HCT116 (cell line): ENCODE data around the gene ZNF785. TPM values are rescaled to one million over a fixed set of nuclear protein-coding genes. Genes with fewer than 3 reads are reported as not detected.

ENCODE experiments used
- ATAC-seq: fragments of 200-7000 bp; cut with Tn5 transposase; 2 replicates; pipeline ENCODE4 v1.9.1; 2020; ENCODE audit warnings: mild to moderate bottlenecking, moderate library complexity
- BruUV-seq: library from RNA; stranded (reverse); fragments of 400-500 nt; replicated peaks from 2 replicates; lab custom pipeline; 2021; lab: Mats Ljungman, UMichigan
- CTCF ChIA-PET: fragments of 300-600 bp; sonication (Branson Sonifier 250); formaldehyde crosslinking; loops from one replicate; lab custom pipeline; 2021; ENCODE audit warnings: antibody characterized with exemption; lab: Charles Lee
- POLR2A ChIA-PET: fragments of 300-600, 350-600 bp; sonication (Branson Sonifier 250); formaldehyde crosslinking; loops from one replicate; lab custom pipeline; 2021; ENCODE audit warnings: antibody characterized with exemption; lab: Charles Lee
- RAD21 ChIA-PET, 2 experiments: fragments of 300-600 bp; sonication (Branson Sonifier 250); formaldehyde crosslinking; loops; one replicate each; lab custom pipeline; 2023; ENCODE audit warnings: low total read pairs in 2 of 2; ENCODE audit not compliant: uncharacterized antibody in 2 of 2, unreplicated experiment in 2 of 2, low non-redundant PET in 1 of 2; lab: Charles Lee
- DNase-seq: peaks from one replicate; pipeline ENCODE4 v3.0.0-alpha.2; 2010; ENCODE audit warnings: low read depth, low spot score
- H2AFZ ChIP-seq: fragments of 200-600 bp; shearing (Covaris generic), sonication (generic); 2 replicates; pipeline ENCODE4 v1.6.1; 2017; ENCODE audit warnings: low read depth, mixed run types, mixed read lengths, antibody characterized with exemption, low read length; ENCODE audit not compliant: poor library complexity, severe bottlenecking
- H3K27ac ChIP-seq: 2 replicates; pipeline ENCODE4 v1.5.1; 2012; ENCODE audit warnings: low read depth, low read length
- H3K27me3 ChIP-seq: fragments of 200-600 bp; sonication (generic); 2 replicates; pipeline ENCODE4 v1.6.1; 2016; ENCODE audit warnings: mixed run types, low read length, mixed read lengths; ENCODE audit not compliant: insufficient read depth
- H3K36me3 ChIP-seq, 2 experiments: fragments of 200-500 bp in 1 of 2; fragments of 200-600 bp in 1 of 2; sonication (Bioruptor generic) in 1 of 2; sonication (generic) in 1 of 2; 2 replicates each; pipeline versions ENCODE4 v1.5.1 to v1.6.1; 2014 to 2016; ENCODE audit warnings: low read length in 2 of 2, inconsistent platforms in 1 of 2, mixed read lengths in 1 of 2, mixed run types in 1 of 2; ENCODE audit not compliant: insufficient read depth in 2 of 2, control insufficient read depth in 1 of 2
- H3K4me1 ChIP-seq, 2 experiments: fragments of 200-600 bp in 1 of 2; sonication (generic) in 1 of 2; 2 replicates each; pipeline versions ENCODE4 v1.5.1 to v1.6.1; 2012 to 2017; ENCODE audit warnings: low read length in 2 of 2, inconsistent platforms in 1 of 2, mild to moderate bottlenecking in 1 of 2, mixed read lengths in 1 of 2, mixed run types in 1 of 2, moderate library complexity in 1 of 2; ENCODE audit not compliant: insufficient read depth in 2 of 2, control insufficient read depth in 1 of 2
- H3K4me2 ChIP-seq: fragments of 200-600 bp; sonication (generic); 2 replicates; pipeline ENCODE4 v1.6.1; 2017; ENCODE audit warnings: mixed run types, low read length, mixed read lengths
- H3K4me3 ChIP-seq, 2 experiments: fragments of 200-600 bp in 1 of 2; sonication (generic) in 1 of 2; replicated peaks in 1 of 2; 2 replicates each; pipeline ENCODE4 v1.5.1; 2011 to 2016; ENCODE audit warnings: low read length in 2 of 2, control low read depth in 1 of 2, low read depth in 1 of 2, mild to moderate bottlenecking in 1 of 2, mixed read lengths in 1 of 2, mixed run types in 1 of 2
- H3K79me2 ChIP-seq: fragments of 200-600 bp; sonication (generic); 2 replicates; pipeline ENCODE4 v1.6.1; 2017; ENCODE audit warnings: mild to moderate bottlenecking, mixed run types, low read length, moderate library complexity, mixed read lengths; ENCODE audit not compliant: insufficient read depth
- H3K9ac ChIP-seq: fragments of 200-600 bp; sonication (generic); 2 replicates; pipeline ENCODE4 v1.6.1; 2016; ENCODE audit warnings: low read length, mixed read lengths
- H3K9me2 ChIP-seq: fragments of 200-600 bp; sonication (generic), shearing (Covaris generic); 2 replicates; pipeline ENCODE4 v1.6.1; 2017; ENCODE audit warnings: mixed run types, mild to moderate bottlenecking, moderate library complexity; ENCODE audit not compliant: insufficient read depth
- H3K9me3 ChIP-seq, 2 experiments: fragments of 200-500 bp in 1 of 2; fragments of 200-600 bp in 1 of 2; sonication (Bioruptor generic) in 1 of 2; sonication (generic) in 1 of 2; 2 replicates each; pipeline ENCODE4 v1.6.1; 2014 to 2017; ENCODE audit warnings: low read length in 2 of 2, mixed read lengths in 2 of 2, inconsistent platforms in 1 of 2, low read depth in 1 of 2, mild to moderate bottlenecking in 1 of 2, mixed run types in 1 of 2, moderate library complexity in 1 of 2; ENCODE audit not compliant: control insufficient read depth in 1 of 2, insufficient read depth in 1 of 2
- H4K20me1 ChIP-seq: fragments of 200-600 bp; sonication (generic), shearing (Covaris generic); 2 replicates; pipeline ENCODE4 v1.6.1; 2017; ENCODE audit warnings: mixed run types, mild to moderate bottlenecking, moderate library complexity; ENCODE audit not compliant: insufficient read depth
- CBX3 ChIP-seq: IDR thresholded peaks from 2 replicates; pipeline ENCODE4 v1.6.1; 2012; ENCODE audit warnings: low read depth
- CEBPB ChIP-seq: IDR thresholded peaks from 2 replicates; pipeline ENCODE4 v1.6.1; 2012; ENCODE audit warnings: low read depth
- EGR1 ChIP-seq: IDR thresholded peaks from 2 replicates; pipeline ENCODE4 v1.6.1; 2012; ENCODE audit warnings: low read depth
- ELF1 ChIP-seq: IDR thresholded peaks from 2 replicates; pipeline ENCODE4 v1.6.1; 2012; ENCODE audit warnings: low read depth, borderline replicate concordance
- JUND ChIP-seq: IDR thresholded peaks from 2 replicates; pipeline ENCODE4 v1.6.1; 2012
- MAX ChIP-seq: IDR thresholded peaks from 2 replicates; pipeline ENCODE4 v1.6.1; 2012
- POLR2A ChIP-seq: IDR thresholded peaks from 2 replicates; pipeline ENCODE4 v1.7.0; 2011; ENCODE audit warnings: borderline replicate concordance; ENCODE audit not compliant: insufficient read depth, insufficient read length; ENCODE audit errors: extremely low read depth
- RAD21 ChIP-seq: IDR thresholded peaks from 2 replicates; pipeline ENCODE4 v1.6.1; 2012; ENCODE audit warnings: low read depth, mild to moderate bottlenecking
- SIN3A ChIP-seq: IDR thresholded peaks from 2 replicates; pipeline ENCODE4 v1.6.1; 2012; ENCODE audit warnings: low read depth
- SP1 ChIP-seq: IDR thresholded peaks from 2 replicates; pipeline ENCODE4 v1.6.1; 2012; ENCODE audit warnings: low read depth
- TCF7L2 ChIP-seq: IDR thresholded peaks from 2 replicates; pipeline ENCODE4 v1.7.0; 2011; ENCODE audit warnings: borderline replicate concordance, inconsistent platforms; ENCODE audit not compliant: insufficient read depth, insufficient read length; ENCODE audit errors: extremely low read depth
- YY1 ChIP-seq: IDR thresholded peaks from 2 replicates; pipeline ENCODE4 v1.6.1; 2011; ENCODE audit warnings: low read length, low read depth, moderate library complexity, mild to moderate bottlenecking; ENCODE audit not compliant: insufficient replicate concordance; ENCODE audit errors: extremely low read depth
- ZBTB33 ChIP-seq: IDR thresholded peaks from 2 replicates; pipeline ENCODE4 v1.6.1; 2011; ENCODE audit warnings: mild to moderate bottlenecking, low read length, moderate library complexity; ENCODE audit not compliant: insufficient replicate concordance; ENCODE audit errors: extremely low read depth
- ZNF274 ChIP-seq: fragments of 200-500 bp; sonication (Bioruptor generic); IDR thresholded peaks from 2 replicates; pipeline ENCODE4 v1.6.1; 2014; ENCODE audit warnings: mild to moderate bottlenecking, low read depth, low read length, inconsistent platforms
- intact Hi-C: fragments of 100-400 bp; cut with micrococcal nuclease; formaldehyde crosslinking; loops from 2 replicates; pipeline ENCODE4 v1.10.0; 2022
- total RNA-seq: library from RNA; stranded (reverse); gene quantifications from one replicate; pipeline ENCODE4 v1.2.1, GENCODE V29; 2021; ENCODE audit not compliant: unreplicated experiment
- TF ChIP-seq, protein P1 (sequence below): IDR thresholded peaks from 2 replicates; pipeline ENCODE4 v1.6.1; 2012
- TF ChIP-seq, protein P2 (sequence below), 3 experiments: fragments of 200-600 bp in 1 of 3; sonication (generic) in 1 of 3; IDR thresholded peaks in 2 of 3; conservative IDR thresholded peaks in 1 of 3; 2 replicates each; pipeline ENCODE4 v1.5.1; 2012 to 2017; ENCODE audit warnings: low read depth in 2 of 3, low read length in 2 of 3, antibody characterized with exemption in 1 of 3, borderline replicate concordance in 1 of 3, control low read depth in 1 of 3, mild to moderate bottlenecking in 1 of 3, mixed read lengths in 1 of 3, mixed run types in 1 of 3, moderate library complexity in 1 of 3; ENCODE audit not compliant: insufficient read depth in 1 of 3

Gene ZNF785
- total RNA-seq, 1 experiment from 2014 or later, result 0.15 TPM

DNA sequence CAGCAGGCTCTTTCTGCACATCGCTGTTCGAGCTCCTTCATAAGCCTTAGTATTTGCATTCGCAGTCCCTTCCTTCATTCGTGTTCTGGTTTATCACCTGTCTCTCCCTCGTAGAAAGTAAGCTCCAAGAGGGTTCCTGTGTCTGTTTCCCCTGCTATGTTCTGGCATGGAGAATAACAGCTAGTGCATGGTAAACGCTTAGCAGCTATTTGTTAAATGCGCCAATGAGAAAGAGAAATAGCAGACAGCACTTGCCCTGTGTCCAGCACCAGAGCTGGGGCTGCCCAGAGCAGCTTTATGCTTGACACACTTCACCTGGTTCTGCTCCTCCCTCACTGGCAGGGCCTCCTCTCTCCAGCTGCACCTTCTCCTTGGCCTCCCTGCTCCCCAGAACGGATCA lies 19.5 kb downstream of the ZNF785 start (continued):
- TF ChIP-seq MAX (no peak), SP1 (no peak), ZNF274 (no peak), POLR2A (no peak)
- TF ChIP-seq, protein P1, sequence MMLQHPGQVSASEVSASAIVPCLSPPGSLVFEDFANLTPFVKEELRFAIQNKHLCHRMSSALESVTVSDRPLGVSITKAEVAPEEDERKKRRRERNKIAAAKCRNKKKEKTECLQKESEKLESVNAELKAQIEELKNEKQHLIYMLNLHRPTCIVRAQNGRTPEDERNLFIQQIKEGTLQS, result no peak

DNA sequence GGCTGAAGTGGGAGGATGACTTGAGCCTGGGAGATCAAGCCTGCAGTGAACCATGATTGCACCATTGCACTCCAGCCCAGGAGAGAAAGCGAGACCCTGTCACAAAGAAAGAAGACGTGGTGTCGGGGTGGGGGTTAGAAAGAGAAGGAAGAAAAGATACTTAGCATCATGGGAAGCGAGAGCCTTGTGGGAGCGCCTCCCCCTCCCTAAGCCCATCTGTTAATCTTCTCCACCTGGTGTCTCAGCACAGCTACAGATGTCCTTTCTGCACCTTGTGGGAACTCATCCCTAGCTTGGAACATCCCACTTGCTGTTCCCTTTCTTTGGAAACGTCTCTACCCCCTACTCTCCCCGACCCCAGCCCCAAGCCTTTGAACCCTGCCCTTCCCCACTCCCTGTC lies 20.0 kb downstream of the ZNF785 start:
- Histone ChIP-seq H3K79me2 (no peaks in the 10 kb centered on the region), H4K20me1 (no peaks in the 10 kb centered on the region), H3K27me3 (no peaks in the 10 kb centered on the region), H3K9ac (no peak overlapping the region), H3K27ac (no peak overlapping the region), H2AFZ (no peak overlapping the region), H3K4me3 (no peak overlapping the region), H3K4me1 (peaks cover 0 to 7% of the 10 kb centered on the region in 2 experiments; a peak in 1 of 4 replicates), H3K9me3 (no peaks in the 10 kb centered on the region), H3K9me2 (no peaks in the 10 kb centered on the region), H3K4me2 (no peak overlapping the region), H3K36me3 (no peaks in the 10 kb centered on the region)
- RAD21 ChIA-PET, result no interaction called here
- CTCF ChIA-PET, result interaction anchor here (1.0 kb wide), 1 partner anchor 33 kb away, joined by 3 read pairs; no protein-coding TSS in a partner anchor
- no peak for TF ChIP-seq CBX3
- no peak for TF ChIP-seq ZNF274
- BruUV-seq, result no TSS peak
- ATAC-seq, result no peak
- POLR2A ChIA-PET, result no interaction called here
- DNase-seq, result no peak
- intact Hi-C loops, result no loop called here

DNA sequence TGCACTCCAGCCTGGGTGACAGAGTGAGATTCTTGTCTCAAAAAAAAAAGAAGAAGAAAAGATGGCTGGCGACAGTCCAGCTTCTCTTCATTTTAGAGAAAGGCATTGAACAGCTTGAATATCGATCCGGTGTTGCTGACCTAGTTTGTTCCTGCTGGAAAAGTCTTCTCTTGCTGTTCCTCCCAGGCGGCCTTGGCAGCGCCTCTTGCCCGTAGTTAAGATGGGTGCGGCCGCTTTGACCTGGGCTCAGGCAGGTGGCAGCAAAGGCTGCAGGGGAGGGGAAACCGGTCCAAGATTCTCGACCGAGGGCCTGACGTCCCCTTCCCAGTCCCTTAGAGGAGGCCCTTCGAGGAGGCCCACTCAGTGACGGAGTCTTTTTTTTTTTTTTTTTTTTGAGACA lies 23.5 kb downstream of the ZNF785 start:
- Histone ChIP-seq H2AFZ (no peak overlapping the region), H4K20me1 (no peaks in the 10 kb centered on the region), H3K4me2 (no peak overlapping the region), H3K4me1 (peaks cover 10 to 20% of the 10 kb centered on the region in 2 experiments), H3K4me3 (no peak overlapping the region), H3K79me2 (peaks cover 7% of the 10 kb centered on the region; the same call in 1 of the 2 replicates), H3K27ac (no peak overlapping the region), H3K36me3 (no peaks in the 10 kb centered on the region), H3K27me3 (no peaks in the 10 kb centered on the region), H3K9ac (no peak overlapping the region), H3K9me3 (no peaks in the 10 kb centered on the region), H3K9me2 (no peaks in the 10 kb centered on the region)
- POLR2A ChIA-PET, result no interaction called here
- RAD21 ChIA-PET, result no interaction called here
- no TSS peak for BruUV-seq
- no peak for ATAC-seq
- TF ChIP-seq TCF7L2 (no peak), POLR2A (no peak), SIN3A (no peak), ZBTB33 (no peak), RAD21 (no peak), ELF1 (no peak), EGR1 (no peak), JUND (no peak), CEBPB (no peak), CBX3 (no peak), YY1 (no peak)
- TF ChIP-seq, protein P2, sequence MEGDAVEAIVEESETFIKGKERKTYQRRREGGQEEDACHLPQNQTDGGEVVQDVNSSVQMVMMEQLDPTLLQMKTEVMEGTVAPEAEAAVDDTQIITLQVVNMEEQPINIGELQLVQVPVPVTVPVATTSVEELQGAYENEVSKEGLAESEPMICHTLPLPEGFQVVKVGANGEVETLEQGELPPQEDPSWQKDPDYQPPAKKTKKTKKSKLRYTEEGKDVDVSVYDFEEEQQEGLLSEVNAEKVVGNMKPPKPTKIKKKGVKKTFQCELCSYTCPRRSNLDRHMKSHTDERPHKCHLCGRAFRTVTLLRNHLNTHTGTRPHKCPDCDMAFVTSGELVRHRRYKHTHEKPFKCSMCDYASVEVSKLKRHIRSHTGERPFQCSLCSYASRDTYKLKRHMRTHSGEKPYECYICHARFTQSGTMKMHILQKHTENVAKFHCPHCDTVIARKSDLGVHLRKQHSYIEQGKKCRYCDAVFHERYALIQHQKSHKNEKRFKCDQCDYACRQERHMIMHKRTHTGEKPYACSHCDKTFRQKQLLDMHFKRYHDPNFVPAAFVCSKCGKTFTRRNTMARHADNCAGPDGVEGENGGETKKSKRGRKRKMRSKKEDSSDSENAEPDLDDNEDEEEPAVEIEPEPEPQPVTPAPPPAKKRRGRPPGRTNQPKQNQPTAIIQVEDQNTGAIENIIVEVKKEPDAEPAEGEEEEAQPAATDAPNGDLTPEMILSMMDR (IDR thresholded peaks at IDR 0.05 in 2 of 3, conservative IDR thresholded peaks at IDR 0.05 in 1 of 3; ENCODE audit: borderline replicate concordance in 1 of 3, insufficient read depth in 1 of 3, low read depth in 2 of 3, low read length in 2 of 3), result no peak
- CTCF ChIA-PET, result no interaction called here
- DNase-seq, result no peak
- intact Hi-C loops, result no loop called here
